GM23248 (cell line): ENCODE measurements around the gene CROCC2.

Experiments used
- EZH2 ChIP-seq: fragments of 200-600 bp; sonication (generic); IDR thresholded peaks from 2 replicates; pipeline ENCODE4 v1.6.1; 2018; ENCODE audit warnings: antibody characterized with exemption, mild to moderate bottlenecking; ENCODE audit not compliant: insufficient read depth, poor library complexity, severe bottlenecking
- EZH2phosphoT487 ChIP-seq: fragments of 200-600 bp; sonication (generic); IDR thresholded peaks from 2 replicates; pipeline ENCODE4 v1.6.1; 2018; ENCODE audit warnings: antibody characterized with exemption, moderate library complexity, mild to moderate bottlenecking, low read depth; ENCODE audit not compliant: insufficient read depth

- no peak for TF ChIP-seq EZH2
- TF ChIP-seq EZH2phosphoT487: no peak
These were observed 41.7 kb upstream of the CROCC2 start for GRCh38 chr2:240864475-240864874.
